GM23248 (cell line): Measurements from ENCODE around the gene DAPK1.

ENCODE experiments used
- EZH2 ChIP-seq: fragments of 200-600 bp; sonication (generic); IDR thresholded peaks from 2 replicates; pipeline ENCODE4 v1.6.1; 2018; ENCODE audit warnings: antibody characterized with exemption, mild to moderate bottlenecking; ENCODE audit not compliant: insufficient read depth, poor library complexity, severe bottlenecking
- EZH2phosphoT487 ChIP-seq: fragments of 200-600 bp; sonication (generic); IDR thresholded peaks from 2 replicates; pipeline ENCODE4 v1.6.1; 2018; ENCODE audit warnings: antibody characterized with exemption, moderate library complexity, mild to moderate bottlenecking, low read depth; ENCODE audit not compliant: insufficient read depth

DNA sequence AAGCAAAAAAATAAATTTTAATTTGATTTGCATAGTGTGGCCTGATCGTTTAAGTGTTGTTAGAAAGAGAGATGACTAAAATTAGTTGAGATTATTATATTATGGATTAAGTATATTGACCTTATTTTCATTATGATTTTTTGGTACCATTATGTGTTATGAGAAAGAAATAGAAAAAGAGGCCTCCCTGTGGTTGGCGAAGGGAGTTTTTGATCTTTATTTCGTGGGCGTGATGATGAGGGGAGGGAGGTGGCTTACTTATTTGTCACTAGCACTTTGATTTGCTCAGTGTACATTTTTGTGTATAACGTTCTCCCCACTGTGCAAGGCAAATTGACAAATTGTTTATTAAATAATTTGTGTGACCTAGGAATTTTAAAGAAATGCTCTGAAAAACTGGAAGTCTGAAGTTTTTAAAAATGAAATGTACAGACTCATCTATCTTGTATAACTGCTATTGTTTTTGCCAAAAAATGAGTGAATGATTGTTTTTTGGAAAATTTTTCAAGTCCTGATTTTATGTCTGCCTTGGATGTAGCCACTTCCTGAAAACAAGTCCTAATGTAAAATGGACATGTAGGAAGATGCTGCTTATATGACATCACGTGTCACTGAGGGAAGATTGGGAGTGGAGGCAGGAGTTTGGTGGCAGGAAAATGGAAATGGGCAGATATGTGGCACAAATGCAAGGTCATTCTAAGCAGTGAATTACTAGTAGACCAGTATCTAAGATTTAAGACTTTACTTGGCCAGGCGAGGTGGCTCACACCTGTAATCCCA is 3.0 kb downstream of the DAPK1 start:
- no peak for TF ChIP-seq EZH2
- no peak for TF ChIP-seq EZH2phosphoT487
